Measurements from ENCODE around the gene MAG.

Gene MAG

GRCh38 chr19:35360880-35361420 is 69.0 kb downstream of the MAG start:
- no peak for DNase-seq (ENCODE audit: extremely low spot score)
- ChIA-PET POLR2A (no interaction called here), CTCF (interaction anchor here (0.9 to 3.2 kb wide), 4 partner anchors 8 to 134 kb away, joined by 3 to 23 read pairs (median 6); no protein-coding TSS in a partner anchor)
- TF ChIP-seq CTCF (IDR thresholded peaks at IDR 0.05; ENCODE audit: control extremely low read depth, extremely low read depth, low read depth, missing control alignments), result no peak

- ChIA-PET CTCF (interaction anchor here (0.6 to 3.2 kb wide), 8 partner anchors 10 to 135 kb away, joined by 3 to 23 read pairs (median 4); no protein-coding TSS in a partner anchor), POLR2A (interaction anchor here (0.6 to 1.0 kb wide), 2 partner anchors 12 to 88 kb away, joined by 3 to 10 read pairs; no protein-coding TSS in a partner anchor)
- no peak for DNase-seq (ENCODE audit: extremely low spot score)
- no peak for TF ChIP-seq CTCF (IDR thresholded peaks at IDR 0.05; ENCODE audit: control extremely low read depth, extremely low read depth, low read depth, missing control alignments)
Measured at GRCh38 chr19:35362261-35363000, 70.5 kb downstream of the MAG start.

- ChIA-PET CTCF (interaction anchor here (1.2 to 3.2 kb wide), 4 partner anchors 10 to 106 kb away, joined by 3 to 23 read pairs (median 8); no protein-coding TSS in a partner anchor), POLR2A (interaction anchor here (0.6 to 1.0 kb wide), 2 partner anchors 12 to 88 kb away, joined by 3 to 10 read pairs; no protein-coding TSS in a partner anchor)
- no peak for DNase-seq (ENCODE audit: extremely low spot score)
- TF ChIP-seq CTCF (IDR thresholded peaks at IDR 0.05; ENCODE audit: control extremely low read depth, extremely low read depth, low read depth, missing control alignments), result no peak
Measured at GRCh38 chr19:35363001-35363590, 71.1 kb downstream of the MAG start.
